IPS-18c (cell line): ENCODE data around the gene ALDH1L1.

ENCODE experiments used
- H3K4me3 ChIP-seq: 2 replicates; pipeline ENCODE4 v1.7.0; 2013; ENCODE audit warnings: low read depth, mild to moderate bottlenecking, low read length, moderate library complexity; ENCODE audit not compliant: insufficient read depth
- H3K9me3 ChIP-seq: one replicate; pipeline ENCODE4 v1.6.1; 2013; ENCODE audit warnings: mild to moderate bottlenecking, low read length, moderate library complexity; ENCODE audit not compliant: control insufficient read depth, insufficient read depth

ALDH1L1 gene

GRCh38 chr3:126130081-126130855, 50.1 kb downstream of the ALDH1L1 start:
- Histone ChIP-seq H3K9me3 (no peaks in the 10 kb centered on the region), H3K4me3 (no peak overlapping the region)

- Histone ChIP-seq H3K9me3 (no peaks in the 10 kb centered on the region), H3K4me3 (no peak overlapping the region)
These were observed 50.9 kb downstream of the ALDH1L1 start for GRCh38 chr3:126129398-126129891.

GRCh38 chr3:126128504-126129397, 51.6 kb downstream of the ALDH1L1 start:
- Histone ChIP-seq H3K9me3 (no peaks in the 10 kb centered on the region), H3K4me3 (no peak overlapping the region)

GRCh38 chr3:126127904-126128303, 52.5 kb downstream of the ALDH1L1 start:
- Histone ChIP-seq H3K9me3 (no peaks in the 10 kb centered on the region), H3K4me3 (no peak overlapping the region)

- Histone ChIP-seq H3K4me3 (no peak overlapping the region), H3K9me3 (no peaks in the 10 kb centered on the region)
These were observed 52.9 kb downstream of the ALDH1L1 start for GRCh38 chr3:126127452-126127851.

- H3K9me3 ChIP-seq, result no peaks in the 10 kb centered on the region
These were observed 53.5 kb downstream of the ALDH1L1 start for GRCh38 chr3:126126811-126127431.

GRCh38 chr3:126126286-126126685, 54.1 kb downstream of the ALDH1L1 start:
- Histone ChIP-seq H3K9me3 (no peaks in the 10 kb centered on the region), H3K4me3 (no peak overlapping the region)

More at GRCh38 chr3:126126811-126127431, 53.5 kb downstream of the ALDH1L1 start:
- no peak overlapping the region for H3K4me3 ChIP-seq

- H3K9me3 ChIP-seq, result no peaks in the 10 kb centered on the region
- H3K4me3 ChIP-seq, result no peak overlapping the region
These were observed 54.6 kb downstream of the ALDH1L1 start for GRCh38 chr3:126125781-126126251.

GRCh38 chr3:126125341-126125740, 55.0 kb downstream of the ALDH1L1 start:
- Histone ChIP-seq H3K9me3 (no peaks in the 10 kb centered on the region), H3K4me3 (no peak overlapping the region)

GRCh38 chr3:126124896-126125295, 55.5 kb downstream of the ALDH1L1 start:
- Histone ChIP-seq H3K9me3 (no peaks in the 10 kb centered on the region), H3K4me3 (no peak overlapping the region)

- Histone ChIP-seq H3K9me3 (no peaks in the 10 kb centered on the region), H3K4me3 (no peak overlapping the region)
These were observed 56.1 kb downstream of the ALDH1L1 start for GRCh38 chr3:126124148-126124868.

GRCh38 chr3:126121632-126122031, 58.8 kb downstream of the ALDH1L1 start:
- Histone ChIP-seq H3K4me3 (no peak overlapping the region), H3K9me3 (no peaks in the 10 kb centered on the region)

GRCh38 chr3:126121074-126121473, 59.3 kb downstream of the ALDH1L1 start:
- Histone ChIP-seq H3K4me3 (no peak overlapping the region), H3K9me3 (no peaks in the 10 kb centered on the region)

- no peaks in the 10 kb centered on the region for H3K9me3 ChIP-seq
These were observed 60.4 kb downstream of the ALDH1L1 start for GRCh38 chr3:126119976-126120375.

GRCh38 chr3:126119008-126119675, 61.2 kb downstream of the ALDH1L1 start:
- H3K9me3 ChIP-seq, result no peaks in the 10 kb centered on the region
- H3K4me3 ChIP-seq, result no peak overlapping the region

More at GRCh38 chr3:126119976-126120375, 60.4 kb downstream of the ALDH1L1 start:
- H3K4me3 ChIP-seq, result no peak overlapping the region

GRCh38 chr3:126118591-126118990, 61.8 kb downstream of the ALDH1L1 start:
- no peaks in the 10 kb centered on the region for H3K9me3 ChIP-seq
- no peak overlapping the region for H3K4me3 ChIP-seq
